Activated B cell treated with CpG ODN at 0.5 μM for 24 hours (primary cell): Measurements from ENCODE around the gene NPDC1. TPM values are rescaled to one million over a fixed set of nuclear protein-coding genes. Genes with fewer than 3 reads are reported as not detected.

ENCODE experiments used
- ATAC-seq: fragments of 200-7000 bp; cut with Tn5 transposase; one replicate; pipeline ENCODE4 v1.10.0; 2021; ENCODE audit warnings: low read depth, mild to moderate bottlenecking, moderate library complexity
- CTCF ChIA-PET: fragments of 350-600 bp; sonication (Branson Sonifier 250); formaldehyde crosslinking; loops from one replicate; lab custom pipeline; 2021; ENCODE audit warnings: antibody characterized with exemption; lab: Charles Lee
- POLR2A ChIA-PET: fragments of 350-600 bp; sonication (Branson Sonifier 250); formaldehyde crosslinking; loops from one replicate; lab custom pipeline; 2021; ENCODE audit warnings: antibody characterized with exemption; lab: Charles Lee
- DNase-seq: peaks from one replicate; pipeline ENCODE4 v3.0.0; 2022
- H3K27ac Mint-ChIP-seq: one replicate; pipeline ENCODE4 v1.8.0; 2020; ENCODE audit warnings: mixed read lengths
- H3K27me3 Mint-ChIP-seq: one replicate; pipeline ENCODE4 v1.8.0; 2021; ENCODE audit warnings: mixed read lengths
- H3K36me3 Mint-ChIP-seq: one replicate; pipeline ENCODE4 v1.8.0; 2021; ENCODE audit warnings: low read depth, mixed read lengths
- H3K4me1 Mint-ChIP-seq: one replicate; pipeline ENCODE4 v1.8.0; 2021; ENCODE audit warnings: mixed read lengths
- H3K4me3 Mint-ChIP-seq: one replicate; pipeline ENCODE4 v1.8.0; 2020; ENCODE audit warnings: mild to moderate bottlenecking, mixed read lengths
- H3K9me3 Mint-ChIP-seq: one replicate; pipeline ENCODE4 v1.8.0; 2020; ENCODE audit warnings: mixed read lengths
- intact Hi-C: fragments of 100-400 bp; cut with micrococcal nuclease; formaldehyde crosslinking; loops from one replicate; pipeline ENCODE4 v1.15.1; 2024
- total RNA-seq: library from RNA; stranded (reverse); gene quantifications from 2 replicates; pipeline ENCODE4 v1.2.3, GENCODE V29; 2022
- TF ChIP-seq, protein P1 (sequence below): fragments of 200-600 bp; IDR thresholded peaks from one replicate; pipeline ENCODE4 v1.8.0; 2022; ENCODE audit warnings: antibody characterized with exemption, mild to moderate bottlenecking

NPDC1 gene
- total RNA-seq, 1 donor from 2014 or later = 0.18 TPM

DNA sequence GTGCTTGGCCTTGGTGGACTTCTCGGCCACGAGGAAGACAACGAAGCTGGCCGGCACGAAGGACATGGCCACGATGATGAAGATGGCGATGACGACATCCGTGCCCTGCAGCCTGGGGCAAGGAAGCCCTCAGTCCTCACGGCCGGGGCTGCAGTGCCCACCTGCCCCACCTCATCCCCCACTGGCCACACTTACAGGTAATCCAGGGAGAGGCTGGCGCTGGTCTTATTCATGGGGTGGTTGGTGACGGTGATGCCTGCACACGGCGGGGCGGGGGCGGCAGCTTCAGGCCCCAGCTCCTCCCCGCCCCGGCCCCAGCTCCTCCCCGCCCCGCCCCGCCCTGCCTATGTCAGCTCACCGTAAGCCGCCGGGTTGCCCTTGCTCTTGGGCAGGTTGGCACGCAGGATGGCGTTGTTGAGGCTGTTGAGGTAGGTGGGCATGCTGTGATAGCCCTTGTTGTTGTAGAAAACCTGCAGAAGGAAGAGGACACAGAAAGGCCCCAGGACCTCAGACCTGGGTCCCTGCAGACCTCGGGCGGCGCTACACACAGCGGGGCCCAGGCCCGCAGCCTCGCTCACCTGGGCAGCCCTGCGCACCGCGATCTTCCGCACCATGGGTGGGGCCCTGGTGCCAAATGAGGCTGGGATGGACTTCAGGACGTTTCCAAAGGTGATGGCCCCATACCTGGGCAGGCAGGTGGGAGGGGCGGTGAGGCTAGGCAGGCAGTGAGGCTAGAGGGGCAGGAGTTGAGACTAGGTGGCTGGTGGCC lies 33.9 kb downstream of the NPDC1 start:
- TF ChIP-seq, protein P1, sequence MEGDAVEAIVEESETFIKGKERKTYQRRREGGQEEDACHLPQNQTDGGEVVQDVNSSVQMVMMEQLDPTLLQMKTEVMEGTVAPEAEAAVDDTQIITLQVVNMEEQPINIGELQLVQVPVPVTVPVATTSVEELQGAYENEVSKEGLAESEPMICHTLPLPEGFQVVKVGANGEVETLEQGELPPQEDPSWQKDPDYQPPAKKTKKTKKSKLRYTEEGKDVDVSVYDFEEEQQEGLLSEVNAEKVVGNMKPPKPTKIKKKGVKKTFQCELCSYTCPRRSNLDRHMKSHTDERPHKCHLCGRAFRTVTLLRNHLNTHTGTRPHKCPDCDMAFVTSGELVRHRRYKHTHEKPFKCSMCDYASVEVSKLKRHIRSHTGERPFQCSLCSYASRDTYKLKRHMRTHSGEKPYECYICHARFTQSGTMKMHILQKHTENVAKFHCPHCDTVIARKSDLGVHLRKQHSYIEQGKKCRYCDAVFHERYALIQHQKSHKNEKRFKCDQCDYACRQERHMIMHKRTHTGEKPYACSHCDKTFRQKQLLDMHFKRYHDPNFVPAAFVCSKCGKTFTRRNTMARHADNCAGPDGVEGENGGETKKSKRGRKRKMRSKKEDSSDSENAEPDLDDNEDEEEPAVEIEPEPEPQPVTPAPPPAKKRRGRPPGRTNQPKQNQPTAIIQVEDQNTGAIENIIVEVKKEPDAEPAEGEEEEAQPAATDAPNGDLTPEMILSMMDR = no peak
- intact Hi-C loops = no loop called here
- peaks cover 8% of the 10 kb centered on the region for H3K36me3 Mint-ChIP-seq
- no peak overlapping the region for H3K4me3 Mint-ChIP-seq
- ChIA-PET CTCF (no interaction called here), POLR2A (no interaction called here)
- H3K4me1 Mint-ChIP-seq = no peaks in the 10 kb centered on the region
- DNase-seq (no peak), ATAC-seq (no peak)
- no peaks in the 10 kb centered on the region for H3K9me3 Mint-ChIP-seq
- H3K27me3 Mint-ChIP-seq = no peaks in the 10 kb centered on the region
- H3K27ac Mint-ChIP-seq = no peak overlapping the region

DNA sequence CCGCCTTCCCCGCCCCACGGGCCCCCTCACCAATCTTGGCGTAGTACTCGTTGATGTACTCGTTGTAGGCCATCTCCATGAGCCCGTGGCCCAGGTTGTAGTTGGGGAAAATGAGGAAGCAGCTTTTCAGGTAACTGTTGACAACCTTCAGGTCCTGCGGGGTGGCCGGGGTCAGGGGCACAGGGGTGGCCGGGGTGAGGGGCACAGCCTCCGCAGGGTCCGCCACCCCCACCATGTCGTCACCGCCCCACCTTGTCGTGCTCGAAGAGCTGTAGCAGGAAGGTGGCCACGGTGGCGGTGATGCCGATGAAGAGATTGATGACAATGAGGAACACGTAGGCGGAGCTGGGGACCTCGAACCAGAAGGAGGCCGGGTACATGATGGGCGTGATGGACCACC lies 34.8 kb downstream of the NPDC1 start:
- DNase-seq (no peak), ATAC-seq (no peak)
- Mint-ChIP-seq H3K4me3 (no peak overlapping the region), H3K9me3 (no peaks in the 10 kb centered on the region), H3K4me1 (no peaks in the 10 kb centered on the region), H3K27me3 (no peaks in the 10 kb centered on the region), H3K27ac (no peak overlapping the region), H3K36me3 (peaks cover 5% of the 10 kb centered on the region)
- ChIA-PET POLR2A (no interaction called here), CTCF (no interaction called here)
- intact Hi-C loops = no loop called here
- TF ChIP-seq, protein P1 = no peak

DNA sequence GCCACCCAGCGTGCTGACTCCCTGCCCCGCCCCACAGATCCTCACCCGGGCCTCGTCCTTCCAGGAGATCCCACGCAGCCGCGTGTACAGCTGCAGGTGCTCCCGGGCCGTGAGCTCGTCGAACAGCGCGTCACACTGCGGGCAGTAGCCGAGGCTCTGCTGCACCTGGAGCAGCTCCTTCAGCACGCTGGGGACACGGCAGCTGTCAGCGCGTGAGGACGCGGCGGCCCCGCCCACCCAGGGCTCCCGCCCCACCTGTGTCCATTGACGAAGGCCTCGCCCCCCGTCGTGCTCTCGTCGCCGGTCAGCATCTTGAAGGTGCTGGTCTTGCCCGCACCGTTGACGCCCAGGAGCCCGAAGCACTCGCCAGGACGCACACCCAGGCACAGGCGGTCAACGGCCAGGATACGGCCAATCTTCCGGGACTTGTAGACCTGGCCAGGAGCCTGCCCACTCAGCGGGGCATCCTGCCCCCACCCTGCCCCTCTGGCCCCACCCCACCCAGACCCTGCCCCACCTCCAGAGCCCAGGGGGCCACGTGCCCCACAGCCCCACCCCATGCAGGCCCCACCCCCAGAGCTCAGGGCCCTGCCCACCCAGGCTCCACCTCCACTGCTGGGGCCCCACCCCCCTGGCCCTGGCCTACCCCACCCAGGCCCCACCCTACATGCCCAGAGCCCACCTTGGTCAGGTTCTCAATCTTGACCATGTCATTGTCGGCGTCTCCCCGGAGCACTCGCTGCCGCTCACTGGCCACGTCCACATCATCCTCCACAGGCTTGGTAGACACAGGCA lies 35.8 kb downstream of the NPDC1 start:
- ChIA-PET CTCF (interaction anchor here (0.5 to 0.6 kb wide), 2 partner anchors 9 to 231 kb away, joined by 3 to 5 read pairs; no protein-coding TSS in a partner anchor), POLR2A (no interaction called here)
- H3K4me3 Mint-ChIP-seq = no peak overlapping the region
- no peak for DNase-seq
- H3K9me3 Mint-ChIP-seq = no peaks in the 10 kb centered on the region
- no peaks in the 10 kb centered on the region for H3K27me3 Mint-ChIP-seq
- no peaks in the 10 kb centered on the region for H3K4me1 Mint-ChIP-seq
- TF ChIP-seq, protein P1 = no peak
- no peak for ATAC-seq
- H3K27ac Mint-ChIP-seq = no peak overlapping the region
- H3K36me3 Mint-ChIP-seq = peaks cover 5% of the 10 kb centered on the region
- intact Hi-C loops = no loop called here

DNA sequence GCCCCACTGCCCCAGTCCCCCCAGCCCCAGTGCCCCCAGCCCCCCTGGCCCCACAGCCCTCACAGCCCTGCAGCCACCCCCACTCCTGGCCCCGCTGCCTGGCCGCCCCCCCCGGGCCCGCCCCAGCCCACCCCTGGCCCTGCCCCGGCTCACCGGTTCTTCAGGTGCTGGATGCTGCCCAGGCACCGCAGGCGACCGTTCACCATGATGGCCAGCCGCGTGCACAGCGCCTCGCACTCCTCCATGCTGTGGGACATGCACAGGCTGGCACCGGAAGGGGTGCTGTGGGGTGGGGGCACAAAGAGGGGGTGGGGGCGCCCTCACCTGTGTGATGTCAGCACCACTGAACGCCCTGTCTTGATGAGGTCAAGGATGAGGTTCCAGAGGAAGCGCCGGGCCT lies 36.8 kb downstream of the NPDC1 start:
- Mint-ChIP-seq H3K27me3 (no peaks in the 10 kb centered on the region), H3K4me3 (no peak overlapping the region)

More for the DNA sequence above, 36.8 kb downstream of the NPDC1 start:
- Mint-ChIP-seq H3K36me3 (peaks cover 5% of the 10 kb centered on the region), H3K9me3 (no peaks in the 10 kb centered on the region), H3K4me1 (no peaks in the 10 kb centered on the region), H3K27ac (no peak overlapping the region)
- DNase-seq = no peak
- POLR2A ChIA-PET = interaction anchor here (0.5 kb wide), 1 partner anchor 10 kb away, joined by 4 read pairs; no protein-coding TSS in a partner anchor
- TF ChIP-seq, protein P1 = no peak
- intact Hi-C loops = no loop called here
- no peak for ATAC-seq
- CTCF ChIA-PET = interaction anchor here (0.5 to 0.6 kb wide), 2 partner anchors 8 to 230 kb away, joined by 3 to 5 read pairs; no protein-coding TSS in a partner anchor
